Measurements from ENCODE around the gene CTLA4. TPM values are rescaled to one million over a fixed set of nuclear protein-coding genes. Genes with fewer than 3 reads are reported as not detected.

CTLA4 gene
- total RNA-seq, 2 experiments from 2014 or later: not detected

DNA sequence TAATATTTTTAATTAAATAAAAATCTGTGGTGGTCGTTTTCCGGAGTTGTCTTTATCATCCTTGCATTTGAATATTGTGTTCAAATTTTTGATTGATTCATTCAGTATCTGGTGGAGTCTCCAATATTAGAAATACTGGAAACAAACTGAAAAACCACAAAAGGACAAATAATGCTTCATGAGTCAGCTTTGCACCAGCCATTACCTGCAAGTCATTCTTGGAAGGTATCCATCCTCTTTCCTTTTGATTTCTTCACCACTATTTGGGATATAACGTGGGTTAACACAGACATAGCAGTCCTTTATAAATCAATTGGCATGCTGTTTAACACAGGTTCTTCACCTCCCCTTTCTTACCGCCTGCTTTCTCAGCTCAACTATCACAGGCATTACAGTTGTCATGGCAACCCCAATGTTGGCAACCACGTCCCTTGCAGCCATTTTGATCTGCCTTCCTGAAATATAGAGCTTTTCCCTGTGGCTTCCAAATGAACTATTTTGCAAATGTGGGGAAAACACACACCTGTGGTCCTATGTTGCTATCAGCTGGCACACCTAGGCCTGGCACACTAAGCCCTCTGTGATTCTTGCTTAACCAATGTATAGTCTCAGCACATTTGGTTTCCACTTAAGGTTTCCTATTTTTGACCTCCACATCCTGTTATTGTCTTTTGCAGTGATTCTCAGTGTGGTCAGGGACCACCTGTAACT is 6.5 kb downstream of the CTLA4 start:
- ChIA-PET POLR2A (interaction anchor here (0.6 to 3.4 kb wide), 5 partner anchors 12 to 45 kb away, joined by 3 to 10 read pairs (median 3); no protein-coding TSS in a partner anchor), CTCF (ENCODE audit: unreplicated experiment) (no interaction called here)
- H3K79me2 ChIP-seq (ENCODE audit: insufficient read depth, low read depth, low read length): no peaks in the 10 kb centered on the region
- H3K4me3 ChIP-seq (ENCODE audit: low read depth, low read length, poor library complexity, severe bottlenecking): peak overlapping the region; percentile 15
- H3K4me1 ChIP-seq (ENCODE audit: insufficient read depth, low read length, poor library complexity, severe bottlenecking): peaks cover 11% of the 10 kb centered on the region
- no peaks in the 10 kb centered on the region for H4K20me1 ChIP-seq (ENCODE audit: insufficient read depth, low read length)
- no peaks in the 10 kb centered on the region for H3K9me2 ChIP-seq (ENCODE audit: insufficient read depth, low read length)
- H3K4me2 ChIP-seq (ENCODE audit: low read length): peak overlapping the region; percentile 40
- TF ChIP-seq, protein P1, sequence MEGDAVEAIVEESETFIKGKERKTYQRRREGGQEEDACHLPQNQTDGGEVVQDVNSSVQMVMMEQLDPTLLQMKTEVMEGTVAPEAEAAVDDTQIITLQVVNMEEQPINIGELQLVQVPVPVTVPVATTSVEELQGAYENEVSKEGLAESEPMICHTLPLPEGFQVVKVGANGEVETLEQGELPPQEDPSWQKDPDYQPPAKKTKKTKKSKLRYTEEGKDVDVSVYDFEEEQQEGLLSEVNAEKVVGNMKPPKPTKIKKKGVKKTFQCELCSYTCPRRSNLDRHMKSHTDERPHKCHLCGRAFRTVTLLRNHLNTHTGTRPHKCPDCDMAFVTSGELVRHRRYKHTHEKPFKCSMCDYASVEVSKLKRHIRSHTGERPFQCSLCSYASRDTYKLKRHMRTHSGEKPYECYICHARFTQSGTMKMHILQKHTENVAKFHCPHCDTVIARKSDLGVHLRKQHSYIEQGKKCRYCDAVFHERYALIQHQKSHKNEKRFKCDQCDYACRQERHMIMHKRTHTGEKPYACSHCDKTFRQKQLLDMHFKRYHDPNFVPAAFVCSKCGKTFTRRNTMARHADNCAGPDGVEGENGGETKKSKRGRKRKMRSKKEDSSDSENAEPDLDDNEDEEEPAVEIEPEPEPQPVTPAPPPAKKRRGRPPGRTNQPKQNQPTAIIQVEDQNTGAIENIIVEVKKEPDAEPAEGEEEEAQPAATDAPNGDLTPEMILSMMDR (conservative IDR thresholded peaks at IDR 0.05; ENCODE audit: low read length): no peak; the same call in 1 of the 2 replicates
- TF ChIP-seq EZH2phosphoT487 (IDR thresholded peaks at IDR 0.05; ENCODE audit: borderline replicate concordance, low read depth, low read length): no peak
- H3K27ac ChIP-seq (ENCODE audit: low read depth, low read length, poor library complexity, severe bottlenecking): peak overlapping the region; percentile 0
- H3K36me3 ChIP-seq (ENCODE audit: insufficient read depth, low read length): no peaks in the 10 kb centered on the region
- no TSS peak for BruUV-seq (replicated peaks)
- intact Hi-C loops (cut with micrococcal nuclease; ENCODE audit: unreplicated experiment): no loop called here
- DNase-seq (ENCODE audit: low spot score): peak; percentile 54
- H2AFZ ChIP-seq (ENCODE audit: low read length): peak overlapping the region; percentile 72
- H3K9me3 ChIP-seq (ENCODE audit: low read length): no peaks in the 10 kb centered on the region

DNA sequence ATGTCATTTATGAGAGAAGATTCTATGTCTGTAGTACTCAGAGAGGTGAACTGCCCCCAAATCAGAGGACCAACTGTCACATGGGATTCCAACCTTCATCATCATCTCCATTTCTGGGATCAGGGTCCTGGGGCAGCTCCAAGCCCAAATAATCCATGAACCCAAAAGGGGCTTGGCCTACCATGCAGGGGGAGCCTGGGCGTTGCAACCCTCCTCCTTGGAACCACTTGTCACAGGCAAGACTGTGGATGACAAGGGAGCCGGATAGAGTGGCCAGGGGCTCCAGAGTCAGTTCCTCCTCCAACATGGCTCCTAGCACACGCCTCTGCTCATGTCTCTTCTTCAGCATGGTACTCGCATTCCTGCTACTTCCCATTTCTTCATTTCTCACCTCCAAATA is 7.9 kb downstream of the CTLA4 start:
- intact Hi-C loops (cut with micrococcal nuclease; ENCODE audit: unreplicated experiment): no loop called here
- no peak for DNase-seq (ENCODE audit: low spot score)
- no TSS peak for BruUV-seq (replicated peaks)
- CTCF ChIA-PET (ENCODE audit: unreplicated experiment): no interaction called here
- H3K4me2 ChIP-seq (ENCODE audit: low read length): no peak overlapping the region
- H2AFZ ChIP-seq (ENCODE audit: low read length): no peak overlapping the region
- H3K27ac ChIP-seq (ENCODE audit: low read depth, low read length, poor library complexity, severe bottlenecking): no peak overlapping the region
- TF ChIP-seq, protein P1 (conservative IDR thresholded peaks at IDR 0.05; ENCODE audit: low read length): no peak
- no peak for TF ChIP-seq EZH2phosphoT487 (IDR thresholded peaks at IDR 0.05; ENCODE audit: borderline replicate concordance, low read depth, low read length)
- POLR2A ChIA-PET: interaction anchor here (2.7 to 3.4 kb wide), 2 partner anchors 11 to 16 kb away, joined by 9 to 10 read pairs; no protein-coding TSS in a partner anchor
- no peaks in the 10 kb centered on the region for H3K79me2 ChIP-seq (ENCODE audit: insufficient read depth, low read depth, low read length)
- H3K4me3 ChIP-seq (ENCODE audit: low read depth, low read length, poor library complexity, severe bottlenecking): no peak overlapping the region
- H3K4me1 ChIP-seq (ENCODE audit: insufficient read depth, low read length, poor library complexity, severe bottlenecking): peaks cover 11% of the 10 kb centered on the region
- no peaks in the 10 kb centered on the region for H4K20me1 ChIP-seq (ENCODE audit: insufficient read depth, low read length)
- H3K9me2 ChIP-seq (ENCODE audit: insufficient read depth, low read length): no peaks in the 10 kb centered on the region
- no peaks in the 10 kb centered on the region for H3K9me3 ChIP-seq (ENCODE audit: low read length)
- no peaks in the 10 kb centered on the region for H3K36me3 ChIP-seq (ENCODE audit: insufficient read depth, low read length)

DNA sequence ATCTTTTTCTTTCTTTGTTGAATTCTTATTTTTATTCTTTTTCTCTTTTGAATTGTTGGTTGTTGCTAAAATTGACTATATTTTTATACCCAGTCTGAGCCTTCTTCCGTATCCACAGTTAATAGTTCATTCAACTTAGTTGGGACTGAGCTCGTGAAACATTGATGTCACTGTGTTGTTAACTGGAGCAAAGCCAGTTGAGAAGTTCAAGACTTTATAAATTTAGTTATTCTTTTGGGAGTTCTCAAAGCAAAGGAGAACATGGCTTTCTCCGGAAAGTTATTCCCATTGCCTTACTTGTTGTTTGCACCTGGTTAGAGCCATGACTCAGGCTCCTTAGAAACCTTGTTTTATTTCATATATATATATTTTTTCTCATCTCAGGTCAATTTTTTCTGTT is 8.8 kb downstream of the CTLA4 start:
- DNase-seq (ENCODE audit: low spot score): no peak
- no TSS peak for BruUV-seq (replicated peaks)
- peaks cover 11% of the 10 kb centered on the region for H3K4me1 ChIP-seq (ENCODE audit: insufficient read depth, low read length, poor library complexity, severe bottlenecking)
- H4K20me1 ChIP-seq (ENCODE audit: insufficient read depth, low read length): no peaks in the 10 kb centered on the region
- H3K9me3 ChIP-seq (ENCODE audit: low read length): no peaks in the 10 kb centered on the region
- ChIA-PET CTCF (ENCODE audit: unreplicated experiment) (no interaction called here), POLR2A (interaction anchor here (1.0 to 3.4 kb wide), 3 partner anchors 10 to 21 kb away, joined by 3 to 10 read pairs (median 9); no protein-coding TSS in a partner anchor)
- H3K36me3 ChIP-seq (ENCODE audit: insufficient read depth, low read length): no peaks in the 10 kb centered on the region
- TF ChIP-seq EZH2phosphoT487 (IDR thresholded peaks at IDR 0.05; ENCODE audit: borderline replicate concordance, low read depth, low read length): no peak
- TF ChIP-seq, protein P1 (conservative IDR thresholded peaks at IDR 0.05; ENCODE audit: low read length): no peak
- H2AFZ ChIP-seq (ENCODE audit: low read length): no peak overlapping the region
- no peak overlapping the region for H3K27ac ChIP-seq (ENCODE audit: low read depth, low read length, poor library complexity, severe bottlenecking)
- intact Hi-C loops (cut with micrococcal nuclease; ENCODE audit: unreplicated experiment): no loop called here
- no peaks in the 10 kb centered on the region for H3K79me2 ChIP-seq (ENCODE audit: insufficient read depth, low read depth, low read length)
- no peak overlapping the region for H3K4me3 ChIP-seq (ENCODE audit: low read depth, low read length, poor library complexity, severe bottlenecking)
- no peaks in the 10 kb centered on the region for H3K9me2 ChIP-seq (ENCODE audit: insufficient read depth, low read length)
- no peak overlapping the region for H3K4me2 ChIP-seq (ENCODE audit: low read length)

Data from OCI-LY7 (cell line).